ENCODE data around the gene KIAA1549. TPM values are rescaled to one million over a fixed set of nuclear protein-coding genes. Genes with fewer than 3 reads are reported as not detected.

KIAA1549 gene
- total RNA-seq, 1 experiment from 2014 or later = 26.6 TPM

DNA sequence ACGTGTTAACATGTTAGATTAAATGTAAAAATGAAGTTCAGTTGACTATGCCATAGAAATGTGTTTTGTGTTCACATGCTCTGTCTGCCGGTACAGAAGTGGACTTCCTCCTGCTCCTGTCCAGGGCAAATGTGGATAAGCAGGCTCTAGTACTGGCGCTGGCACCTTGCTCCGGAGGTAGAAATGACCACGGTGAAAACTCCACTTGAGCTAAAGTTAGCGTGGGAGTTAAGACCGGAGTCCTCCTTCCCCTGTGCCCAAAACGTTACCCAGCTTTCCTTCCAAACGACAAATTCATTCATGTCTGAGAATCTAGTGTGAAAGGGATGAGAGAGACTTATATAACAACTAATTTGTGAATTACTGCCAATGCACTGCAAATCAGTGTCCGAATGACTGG, 148.2 kb downstream of the KIAA1549 start:
- no peak overlapping the region for H3K4me2 ChIP-seq
- ChIA-PET CTCF (no interaction called here), POLR2A (ENCODE audit: unreplicated experiment) (no interaction called here)
- DNase-seq = no peak
- no peaks in the 10 kb centered on the region for H3K27me3 ChIP-seq (ENCODE audit: insufficient read depth, low read depth)
- no peak overlapping the region for H3K27ac ChIP-seq
- intact Hi-C loops (cut with micrococcal nuclease; ENCODE audit: unreplicated experiment) = no loop called here
- H3K9me2 ChIP-seq (ENCODE audit: insufficient read depth) = no peaks in the 10 kb centered on the region
- H3K36me3 ChIP-seq (ENCODE audit: low read depth) = no peaks in the 10 kb centered on the region
- H4K20me1 ChIP-seq (ENCODE audit: insufficient read depth) = no peaks in the 10 kb centered on the region
- no peak overlapping the region for H2AFZ ChIP-seq
- no peaks in the 10 kb centered on the region for H3K4me1 ChIP-seq (replicated peaks; ENCODE audit: insufficient read depth)
- no TSS peak for BruUV-seq (replicated peaks)
- H3K9me3 ChIP-seq (ENCODE audit: insufficient read depth, low read depth) = no peaks in the 10 kb centered on the region
- TF ChIP-seq, protein P1, sequence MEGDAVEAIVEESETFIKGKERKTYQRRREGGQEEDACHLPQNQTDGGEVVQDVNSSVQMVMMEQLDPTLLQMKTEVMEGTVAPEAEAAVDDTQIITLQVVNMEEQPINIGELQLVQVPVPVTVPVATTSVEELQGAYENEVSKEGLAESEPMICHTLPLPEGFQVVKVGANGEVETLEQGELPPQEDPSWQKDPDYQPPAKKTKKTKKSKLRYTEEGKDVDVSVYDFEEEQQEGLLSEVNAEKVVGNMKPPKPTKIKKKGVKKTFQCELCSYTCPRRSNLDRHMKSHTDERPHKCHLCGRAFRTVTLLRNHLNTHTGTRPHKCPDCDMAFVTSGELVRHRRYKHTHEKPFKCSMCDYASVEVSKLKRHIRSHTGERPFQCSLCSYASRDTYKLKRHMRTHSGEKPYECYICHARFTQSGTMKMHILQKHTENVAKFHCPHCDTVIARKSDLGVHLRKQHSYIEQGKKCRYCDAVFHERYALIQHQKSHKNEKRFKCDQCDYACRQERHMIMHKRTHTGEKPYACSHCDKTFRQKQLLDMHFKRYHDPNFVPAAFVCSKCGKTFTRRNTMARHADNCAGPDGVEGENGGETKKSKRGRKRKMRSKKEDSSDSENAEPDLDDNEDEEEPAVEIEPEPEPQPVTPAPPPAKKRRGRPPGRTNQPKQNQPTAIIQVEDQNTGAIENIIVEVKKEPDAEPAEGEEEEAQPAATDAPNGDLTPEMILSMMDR (conservative IDR thresholded peaks at IDR 0.05) = no peak
- TF ChIP-seq EZH2 (IDR thresholded peaks at IDR 0.05; ENCODE audit: low read depth) = no peak
- H3K79me2 ChIP-seq (ENCODE audit: low read depth) = no peaks in the 10 kb centered on the region
- H3K4me3 ChIP-seq = no peak overlapping the region
- no peaks in the 10 kb centered on the region for H3F3A ChIP-seq (ENCODE audit: insufficient read depth, low read depth)

GRCh38 chr7:138829335-138829734, 151.9 kb downstream of the KIAA1549 start:
- BruUV-seq (replicated peaks) = no TSS peak
- Histone ChIP-seq H3K9me3 (ENCODE audit: insufficient read depth, low read depth) (no peaks in the 10 kb centered on the region), H3K4me3 (no peak overlapping the region), H3F3A (ENCODE audit: insufficient read depth, low read depth) (no peaks in the 10 kb centered on the region), H3K79me2 (ENCODE audit: low read depth) (no peaks in the 10 kb centered on the region), H3K4me1 (replicated peaks; ENCODE audit: insufficient read depth) (no peaks in the 10 kb centered on the region), H3K4me2 (no peak overlapping the region), H3K36me3 (ENCODE audit: low read depth) (no peaks in the 10 kb centered on the region), H4K20me1 (ENCODE audit: insufficient read depth) (no peaks in the 10 kb centered on the region), H2AFZ (no peak overlapping the region), H3K27ac (no peak overlapping the region), H3K27me3 (ENCODE audit: insufficient read depth, low read depth) (no peaks in the 10 kb centered on the region), H3K9me2 (ENCODE audit: insufficient read depth) (no peaks in the 10 kb centered on the region)
- POLR2A ChIA-PET (ENCODE audit: unreplicated experiment) = no interaction called here
- TF ChIP-seq, protein P1 (conservative IDR thresholded peaks at IDR 0.05) = no peak
- TF ChIP-seq EZH2 (IDR thresholded peaks at IDR 0.05; ENCODE audit: low read depth) = no peak
- CTCF ChIA-PET = no interaction called here
- no peak for DNase-seq
- intact Hi-C loops (cut with micrococcal nuclease; ENCODE audit: unreplicated experiment) = no loop called here

GRCh38 chr7:138828302-138828701, 152.9 kb downstream of the KIAA1549 start:
- Histone ChIP-seq H3K4me3 (no peak overlapping the region), H3K9me3 (ENCODE audit: insufficient read depth, low read depth) (no peaks in the 10 kb centered on the region), H3F3A (ENCODE audit: insufficient read depth, low read depth) (no peaks in the 10 kb centered on the region), H4K20me1 (ENCODE audit: insufficient read depth) (no peaks in the 10 kb centered on the region), H3K27ac (no peak overlapping the region), H3K9me2 (ENCODE audit: insufficient read depth) (no peaks in the 10 kb centered on the region), H3K4me1 (replicated peaks; ENCODE audit: insufficient read depth) (no peaks in the 10 kb centered on the region), H3K27me3 (ENCODE audit: insufficient read depth, low read depth) (no peaks in the 10 kb centered on the region), H3K4me2 (no peak overlapping the region), H2AFZ (no peak overlapping the region), H3K36me3 (ENCODE audit: low read depth) (no peaks in the 10 kb centered on the region), H3K79me2 (ENCODE audit: low read depth) (no peaks in the 10 kb centered on the region)
- TF ChIP-seq, protein P1 (conservative IDR thresholded peaks at IDR 0.05) = no peak
- TF ChIP-seq EZH2 (IDR thresholded peaks at IDR 0.05; ENCODE audit: low read depth) = no peak
- intact Hi-C loops (cut with micrococcal nuclease; ENCODE audit: unreplicated experiment) = no loop called here
- no peak for DNase-seq
- BruUV-seq (replicated peaks) = no TSS peak
- POLR2A ChIA-PET (ENCODE audit: unreplicated experiment) = interaction anchor here (0.7 kb wide), 1 partner anchor 13 kb away, joined by 6 read pairs; no protein-coding TSS in a partner anchor
- CTCF ChIA-PET = no interaction called here
